OCI-LY1 (cell line): ENCODE measurements around the gene PAXIP1.

ENCODE experiments used
- H2AFZ ChIP-seq: fragments of 200-600 bp; sonication (generic), shearing (Covaris generic); 2 replicates; pipeline ENCODE4 v1.6.0; 2014; ENCODE audit warnings: antibody characterized with exemption, mild to moderate bottlenecking, low read length
- H3F3A ChIP-seq: fragments of 200-600 bp; sonication (generic), shearing (Covaris generic); 2 replicates; pipeline ENCODE4 v1.6.0; 2014; ENCODE audit warnings: mild to moderate bottlenecking, antibody characterized with exemption, low read length, moderate library complexity; ENCODE audit not compliant: insufficient read depth
- H3K27ac ChIP-seq: fragments of 200-600 bp; sonication (generic); 2 replicates; pipeline ENCODE4 v1.5.1; 2014; ENCODE audit warnings: low read length, mixed run types, mild to moderate bottlenecking, low read depth; ENCODE audit not compliant: poor library complexity, severe bottlenecking
- H3K27me3 ChIP-seq: fragments of 200-600 bp; sonication (generic); 2 replicates; pipeline ENCODE4 v1.6.0; 2014; ENCODE audit warnings: antibody characterized with exemption, mild to moderate bottlenecking, low read length, moderate library complexity; ENCODE audit not compliant: insufficient read depth
- H3K36me3 ChIP-seq: fragments of 200-600 bp; sonication (generic); 2 replicates; pipeline ENCODE4 v1.6.1; 2014; ENCODE audit warnings: mild to moderate bottlenecking, antibody characterized with exemption, low read length, moderate library complexity, mixed read lengths; ENCODE audit not compliant: insufficient read depth
- H3K4me1 ChIP-seq: fragments of 200-600 bp; sonication (generic); 2 replicates; pipeline ENCODE4 v1.5.1; 2014; ENCODE audit warnings: mild to moderate bottlenecking, low read length, moderate library complexity; ENCODE audit not compliant: insufficient read depth, severe bottlenecking
- H3K4me2 ChIP-seq: fragments of 200-600 bp; sonication (generic), shearing (Covaris generic); 2 replicates; pipeline ENCODE4 v1.6.1; 2014; ENCODE audit warnings: low read length
- H3K4me3 ChIP-seq: fragments of 200-600 bp; sonication (generic); 2 replicates; pipeline ENCODE4 v1.5.1; 2014; ENCODE audit warnings: low read length, low read depth, mild to moderate bottlenecking, mixed read lengths; ENCODE audit not compliant: poor library complexity, severe bottlenecking
- H3K79me2 ChIP-seq: fragments of 200-600 bp; shearing (Covaris generic); 2 replicates; pipeline ENCODE4 v1.6.1; 2016; ENCODE audit warnings: mixed run types, low read length, mixed read lengths; ENCODE audit not compliant: insufficient read depth
- H3K9ac ChIP-seq: fragments of 200-600 bp; sonication (generic), shearing (Covaris generic); 2 replicates; pipeline ENCODE4 v1.6.1; 2014; ENCODE audit warnings: mild to moderate bottlenecking, low read length, mixed read lengths
- H3K9me2 ChIP-seq: fragments of 200-600 bp; sonication (generic), shearing (Covaris generic); 2 replicates; pipeline ENCODE4 v1.6.1; 2014; ENCODE audit warnings: low read depth, mild to moderate bottlenecking, low read length, mixed read lengths
- H3K9me3 ChIP-seq: fragments of 200-600 bp; shearing (Covaris generic); 2 replicates; pipeline ENCODE4 v1.6.1; 2014; ENCODE audit warnings: low read length, mixed read lengths
- H4K20me1 ChIP-seq: fragments of 200-600 bp; sonication (generic), shearing (Covaris generic); 2 replicates; pipeline ENCODE4 v1.6.0; 2016; ENCODE audit warnings: mild to moderate bottlenecking, low read length; ENCODE audit not compliant: insufficient read depth
- EZH2 ChIP-seq: fragments of 200-600 bp; sonication (generic), shearing (Covaris generic); IDR thresholded peaks from 2 replicates; pipeline ENCODE4 v1.8.0; 2017; ENCODE audit warnings: borderline replicate concordance, mixed run types, mild to moderate bottlenecking, antibody characterized with exemption, low read length, moderate library complexity, mixed read lengths
- TF ChIP-seq, protein P1 (sequence below): fragments of 200-600 bp; sonication (generic), shearing (Covaris generic); IDR thresholded peaks from 2 replicates; pipeline ENCODE4 v1.5.1; 2017; ENCODE audit warnings: mild to moderate bottlenecking, antibody characterized with exemption, low read length, moderate library complexity, mixed read lengths

The PAXIP1 gene

DNA sequence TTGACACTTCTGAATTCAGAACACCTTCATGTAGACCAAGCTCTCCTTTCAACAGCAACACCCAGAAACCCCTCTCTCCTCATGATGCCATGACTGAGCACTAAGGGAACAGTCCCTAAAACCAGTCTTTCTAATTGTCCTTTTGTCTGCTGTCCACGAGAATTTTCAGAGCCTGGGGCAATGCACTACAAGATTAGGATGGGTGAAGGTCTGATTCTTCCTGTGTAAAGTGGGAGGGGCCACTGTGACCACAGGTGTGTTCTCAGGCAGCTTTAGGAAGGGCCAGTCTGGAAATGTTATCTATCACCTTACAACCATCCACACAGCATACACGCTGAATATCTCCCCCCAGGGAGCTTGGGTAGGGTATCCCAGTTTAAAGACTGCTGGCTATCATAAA, 7.9 kb downstream of the PAXIP1 start:
- no peaks in the 10 kb centered on the region for H3F3A ChIP-seq
- no peaks in the 10 kb centered on the region for H4K20me1 ChIP-seq
- H3K9me2 ChIP-seq = no peaks in the 10 kb centered on the region
- H3K27me3 ChIP-seq = no peaks in the 10 kb centered on the region
- H3K9ac ChIP-seq = no peak overlapping the region
- TF ChIP-seq EZH2 = no peak
- no peak overlapping the region for H2AFZ ChIP-seq
- H3K4me3 ChIP-seq = no peak overlapping the region
- no peak overlapping the region for H3K4me2 ChIP-seq
- H3K36me3 ChIP-seq = peaks cover 94% of the 10 kb centered on the region
- H3K79me2 ChIP-seq = peaks cover 2% of the 10 kb centered on the region; the same call in 1 of the 2 replicates
- H3K27ac ChIP-seq = no peak overlapping the region
- no peaks in the 10 kb centered on the region for H3K9me3 ChIP-seq
- H3K4me1 ChIP-seq = peaks cover under 1% of the 10 kb centered on the region

DNA sequence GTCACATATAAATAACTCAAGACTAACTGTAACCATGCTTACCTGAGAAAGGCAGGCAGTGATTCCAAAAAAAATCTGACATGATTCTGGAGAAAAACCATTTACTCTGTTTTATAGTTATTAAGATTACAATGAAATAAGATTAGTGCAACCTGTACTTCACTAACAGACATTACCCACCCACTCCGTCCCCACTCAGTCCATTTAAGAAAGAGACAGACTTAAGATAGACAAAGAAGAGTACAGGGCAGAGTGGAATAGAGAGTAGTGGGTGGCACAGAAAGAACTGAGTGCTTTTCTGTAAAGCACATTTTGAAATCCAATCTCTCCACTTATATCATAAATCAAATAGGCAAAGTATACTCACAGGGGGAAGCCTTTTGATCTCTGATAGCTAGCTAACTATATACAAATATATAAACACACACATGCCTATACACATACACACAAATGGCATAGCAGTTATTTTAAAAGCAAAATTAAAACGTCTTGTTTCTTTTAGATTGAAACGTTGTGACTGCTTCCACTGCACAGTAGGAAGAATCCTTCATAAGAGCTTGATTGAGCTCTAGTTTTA, 11.9 kb downstream of the PAXIP1 start:
- TF ChIP-seq, protein P1, sequence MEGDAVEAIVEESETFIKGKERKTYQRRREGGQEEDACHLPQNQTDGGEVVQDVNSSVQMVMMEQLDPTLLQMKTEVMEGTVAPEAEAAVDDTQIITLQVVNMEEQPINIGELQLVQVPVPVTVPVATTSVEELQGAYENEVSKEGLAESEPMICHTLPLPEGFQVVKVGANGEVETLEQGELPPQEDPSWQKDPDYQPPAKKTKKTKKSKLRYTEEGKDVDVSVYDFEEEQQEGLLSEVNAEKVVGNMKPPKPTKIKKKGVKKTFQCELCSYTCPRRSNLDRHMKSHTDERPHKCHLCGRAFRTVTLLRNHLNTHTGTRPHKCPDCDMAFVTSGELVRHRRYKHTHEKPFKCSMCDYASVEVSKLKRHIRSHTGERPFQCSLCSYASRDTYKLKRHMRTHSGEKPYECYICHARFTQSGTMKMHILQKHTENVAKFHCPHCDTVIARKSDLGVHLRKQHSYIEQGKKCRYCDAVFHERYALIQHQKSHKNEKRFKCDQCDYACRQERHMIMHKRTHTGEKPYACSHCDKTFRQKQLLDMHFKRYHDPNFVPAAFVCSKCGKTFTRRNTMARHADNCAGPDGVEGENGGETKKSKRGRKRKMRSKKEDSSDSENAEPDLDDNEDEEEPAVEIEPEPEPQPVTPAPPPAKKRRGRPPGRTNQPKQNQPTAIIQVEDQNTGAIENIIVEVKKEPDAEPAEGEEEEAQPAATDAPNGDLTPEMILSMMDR = no peak
- no peak for TF ChIP-seq EZH2
- H3K4me2 ChIP-seq = no peak overlapping the region
- no peaks in the 10 kb centered on the region for H3K79me2 ChIP-seq
- H3K9me3 ChIP-seq = no peaks in the 10 kb centered on the region
- H3K4me3 ChIP-seq = no peak overlapping the region
- no peaks in the 10 kb centered on the region for H4K20me1 ChIP-seq
- no peaks in the 10 kb centered on the region for H3K9me2 ChIP-seq
- no peaks in the 10 kb centered on the region for H3K27me3 ChIP-seq
- no peaks in the 10 kb centered on the region for H3K4me1 ChIP-seq
- H3F3A ChIP-seq = no peaks in the 10 kb centered on the region
- no peak overlapping the region for H3K9ac ChIP-seq
- peaks cover 89% of the 10 kb centered on the region for H3K36me3 ChIP-seq
- H2AFZ ChIP-seq = no peak overlapping the region
- no peak overlapping the region for H3K27ac ChIP-seq

DNA sequence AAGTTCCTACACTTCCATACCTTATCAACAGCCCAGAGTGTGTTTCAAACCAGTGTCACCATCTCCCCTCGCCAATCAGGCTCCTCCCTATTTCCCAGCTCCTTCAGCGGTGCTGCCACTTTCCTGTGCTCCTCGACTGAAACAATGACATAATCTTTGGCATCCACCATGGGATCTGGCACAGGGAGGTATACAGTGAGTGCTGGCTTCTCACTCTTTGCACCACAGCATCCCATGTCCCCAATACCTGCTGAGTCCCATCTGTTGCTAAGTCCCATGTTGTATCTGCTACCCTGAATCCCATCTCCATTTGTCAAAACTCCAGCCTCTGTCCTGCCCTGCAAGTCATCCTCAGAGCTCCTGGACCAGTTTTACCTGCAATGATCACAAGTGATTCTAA, 15.4 kb downstream of the PAXIP1 start:
- H3K9me2 ChIP-seq = no peaks in the 10 kb centered on the region
- H3K36me3 ChIP-seq = peaks cover 61% of the 10 kb centered on the region
- H3K4me1 ChIP-seq = no peaks in the 10 kb centered on the region
- no peak overlapping the region for H2AFZ ChIP-seq
- no peaks in the 10 kb centered on the region for H3K9me3 ChIP-seq
- H3K4me3 ChIP-seq = no peak overlapping the region
- H3K27ac ChIP-seq = no peak overlapping the region
- no peak overlapping the region for H3K9ac ChIP-seq
- H3K27me3 ChIP-seq = no peaks in the 10 kb centered on the region
- no peak for TF ChIP-seq EZH2
- TF ChIP-seq, protein P1 = no peak
- no peaks in the 10 kb centered on the region for H3F3A ChIP-seq
- H3K4me2 ChIP-seq = no peak overlapping the region
- H4K20me1 ChIP-seq = no peaks in the 10 kb centered on the region
- no peaks in the 10 kb centered on the region for H3K79me2 ChIP-seq
